ENCODE measurements around the gene CCDC167.

The CCDC167 gene

GRCh38 chr6:37486121-37486839 is 13.4 kb downstream of the CCDC167 start:
- DNase-seq, result no peak

GRCh38 chr6:37485291-37485702 is 14.4 kb downstream of the CCDC167 start:
- DNase-seq, result no peak

- DNase-seq, result no peak
Measured at GRCh38 chr6:37484786-37485170, 14.9 kb downstream of the CCDC167 start.

- DNase-seq, result peak; percentile 68
Measured at GRCh38 chr6:37483917-37484785, 15.5 kb downstream of the CCDC167 start.

- DNase-seq, result no peak
Measured at GRCh38 chr6:37483252-37483901, 16.3 kb downstream of the CCDC167 start.

GRCh38 chr6:37482606-37483251 is 17.0 kb downstream of the CCDC167 start:
- no peak for DNase-seq

GRCh38 chr6:37481711-37482605 is 17.7 kb downstream of the CCDC167 start:
- DNase-seq, result no peak

- DNase-seq, result no peak
Measured at GRCh38 chr6:37480951-37481534, 18.6 kb downstream of the CCDC167 start.

GRCh38 chr6:37480118-37480736 is 19.5 kb downstream of the CCDC167 start:
- DNase-seq, result no peak

- no peak for DNase-seq
Measured at GRCh38 chr6:37479266-37479854, 20.3 kb downstream of the CCDC167 start.

GRCh38 chr6:37478827-37479226 is 20.9 kb downstream of the CCDC167 start:
- no peak for DNase-seq

GRCh38 chr6:37477656-37478435 is 21.8 kb downstream of the CCDC167 start:
- no peak for DNase-seq

- DNase-seq, result no peak
Measured at GRCh38 chr6:37477191-37477590, 22.5 kb downstream of the CCDC167 start.

GRCh38 chr6:37474316-37474715 is 25.4 kb downstream of the CCDC167 start:
- DNase-seq, result no peak

- peak; percentile 56 for DNase-seq
Measured at GRCh38 chr6:37473364-37474095, 26.2 kb downstream of the CCDC167 start.

GRCh38 chr6:37467718-37468117 is 32.0 kb downstream of the CCDC167 start:
- DNase-seq, result no peak

- DNase-seq, result no peak
Measured at GRCh38 chr6:37463110-37463509, 36.6 kb downstream of the CCDC167 start.

GRCh38 chr6:37460805-37461204 is 38.9 kb downstream of the CCDC167 start:
- DNase-seq, result no peak

Measured in femur (tissue), 1 donor.